ENCODE results near the gene FAXDC2. TPM values are rescaled to one million over a fixed set of nuclear protein-coding genes. Genes with fewer than 3 reads are reported as not detected.

Gene FAXDC2
- total RNA-seq, 2 donors from 2014 or later, result 8.0 to 10.9 TPM

DNA sequence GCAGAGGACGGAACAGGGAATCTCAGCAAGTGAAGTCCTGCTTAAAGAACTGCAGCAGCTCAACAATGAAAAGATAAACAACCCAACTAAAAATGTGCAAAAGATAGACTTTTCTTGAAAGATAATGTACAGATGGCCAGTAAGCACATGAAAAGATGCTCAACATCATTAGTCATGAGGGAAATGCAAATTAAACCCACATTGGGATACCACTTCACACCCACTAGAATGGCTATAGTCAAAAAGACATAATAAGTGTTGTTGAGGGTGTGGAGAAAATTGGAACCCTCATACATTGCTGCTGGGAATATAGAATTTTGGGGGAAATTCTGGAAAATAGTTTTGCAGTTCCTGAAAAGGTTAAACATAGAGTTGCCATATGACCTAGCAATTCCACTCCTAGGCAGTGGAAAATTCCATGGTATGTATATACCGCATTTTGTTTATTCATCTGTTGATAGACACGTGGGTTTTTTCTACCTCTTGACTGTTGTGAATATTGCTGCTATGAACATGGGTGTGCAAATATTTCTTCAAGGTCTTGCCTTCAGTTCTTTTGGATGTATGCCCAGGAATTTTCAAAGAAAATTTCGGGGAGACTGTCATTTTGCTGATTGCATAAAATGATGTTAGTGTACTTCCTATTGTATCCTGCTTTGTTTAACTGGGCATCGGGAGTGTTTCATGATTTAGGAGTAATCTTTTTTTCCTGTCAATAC, 15.2 kb upstream of the FAXDC2 start:
- Histone ChIP-seq H3K9me3 (no peaks in the 10 kb centered on the region), H3K27me3 (no peaks in the 10 kb centered on the region), H3K36me3 (replicated peaks in 1 of 2; ENCODE audit: insufficient read depth in 1 of 2, low read depth in 2 of 2) (peaks cover 0 to 2% of the 10 kb centered on the region in 2 donors), H3K4me3 (no peak overlapping the region), H3K27ac (peak overlapping the region in 1 of 4 donors; percentile 14), H3K4me1 (peaks cover 25% of the 10 kb centered on the region)
- ATAC-seq, result no peak
- intact Hi-C loops (cut with DNase I), result no loop called here
- TF ChIP-seq, protein P1, sequence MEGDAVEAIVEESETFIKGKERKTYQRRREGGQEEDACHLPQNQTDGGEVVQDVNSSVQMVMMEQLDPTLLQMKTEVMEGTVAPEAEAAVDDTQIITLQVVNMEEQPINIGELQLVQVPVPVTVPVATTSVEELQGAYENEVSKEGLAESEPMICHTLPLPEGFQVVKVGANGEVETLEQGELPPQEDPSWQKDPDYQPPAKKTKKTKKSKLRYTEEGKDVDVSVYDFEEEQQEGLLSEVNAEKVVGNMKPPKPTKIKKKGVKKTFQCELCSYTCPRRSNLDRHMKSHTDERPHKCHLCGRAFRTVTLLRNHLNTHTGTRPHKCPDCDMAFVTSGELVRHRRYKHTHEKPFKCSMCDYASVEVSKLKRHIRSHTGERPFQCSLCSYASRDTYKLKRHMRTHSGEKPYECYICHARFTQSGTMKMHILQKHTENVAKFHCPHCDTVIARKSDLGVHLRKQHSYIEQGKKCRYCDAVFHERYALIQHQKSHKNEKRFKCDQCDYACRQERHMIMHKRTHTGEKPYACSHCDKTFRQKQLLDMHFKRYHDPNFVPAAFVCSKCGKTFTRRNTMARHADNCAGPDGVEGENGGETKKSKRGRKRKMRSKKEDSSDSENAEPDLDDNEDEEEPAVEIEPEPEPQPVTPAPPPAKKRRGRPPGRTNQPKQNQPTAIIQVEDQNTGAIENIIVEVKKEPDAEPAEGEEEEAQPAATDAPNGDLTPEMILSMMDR (IDR thresholded peaks at IDR 0.05), result no peak
- no peak for TF ChIP-seq POLR2A (IDR thresholded peaks at IDR 0.05)
- 32 to 34% methylated on average over 5 of the region's 5 CpGs for WGBS, 2 donors
- no peak for DNase-seq

DNA sequence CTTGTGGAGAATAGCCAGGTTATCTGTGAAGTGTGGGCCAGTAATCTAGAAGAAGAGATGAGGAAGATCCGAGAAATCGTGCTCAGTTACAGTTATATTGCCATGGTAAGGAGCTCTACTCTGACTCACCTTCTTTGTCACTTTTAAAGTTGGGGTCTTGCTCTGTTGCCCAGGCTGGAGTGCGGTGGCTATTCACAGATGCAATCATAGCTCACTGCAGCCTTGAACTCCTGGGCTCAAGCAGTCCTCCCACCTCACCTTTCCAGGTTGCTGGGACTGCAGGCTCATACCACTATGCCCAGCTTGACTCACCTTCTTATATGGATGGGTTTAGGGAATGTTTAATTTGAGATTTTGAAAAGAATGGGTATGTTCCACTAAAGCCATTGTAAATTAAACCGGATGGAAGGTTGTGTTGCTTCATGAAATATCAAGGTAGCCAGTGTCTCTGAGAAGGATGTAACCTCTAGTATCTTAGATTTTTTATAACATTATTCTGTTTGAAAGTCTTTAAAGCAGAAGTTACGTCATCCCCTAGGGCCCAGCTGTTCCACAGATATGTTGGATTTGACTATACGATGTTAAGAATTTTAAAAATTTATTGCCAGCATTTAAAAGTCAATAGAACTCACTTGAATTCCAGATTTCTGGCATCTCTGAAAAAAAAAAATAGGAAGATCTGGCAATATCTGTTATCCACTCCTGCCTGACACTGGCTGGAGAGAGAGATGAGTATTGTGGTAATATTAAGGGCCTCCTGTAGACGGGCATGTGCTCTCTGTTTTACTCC, 13.1 kb upstream of the FAXDC2 start:
- Histone ChIP-seq H3K4me3 (no peak overlapping the region), H3K9me3 (no peaks in the 10 kb centered on the region), H3K36me3 (replicated peaks in 1 of 2; ENCODE audit: insufficient read depth in 1 of 2, low read depth in 2 of 2) (no peaks in the 10 kb centered on the region), H3K4me1 (peaks cover 37% of the 10 kb centered on the region), H3K27ac (no peak overlapping the region), H3K27me3 (no peaks in the 10 kb centered on the region)
- no peak for ATAC-seq
- no peak for TF ChIP-seq POLR2A (IDR thresholded peaks at IDR 0.05)
- TF ChIP-seq, protein P1 (IDR thresholded peaks at IDR 0.05), result no peak
- 86 to 92% methylated on average over 7 of the region's 7 CpGs for WGBS, 2 donors
- intact Hi-C loops (cut with DNase I), result no loop called here
- no peak for DNase-seq

DNA sequence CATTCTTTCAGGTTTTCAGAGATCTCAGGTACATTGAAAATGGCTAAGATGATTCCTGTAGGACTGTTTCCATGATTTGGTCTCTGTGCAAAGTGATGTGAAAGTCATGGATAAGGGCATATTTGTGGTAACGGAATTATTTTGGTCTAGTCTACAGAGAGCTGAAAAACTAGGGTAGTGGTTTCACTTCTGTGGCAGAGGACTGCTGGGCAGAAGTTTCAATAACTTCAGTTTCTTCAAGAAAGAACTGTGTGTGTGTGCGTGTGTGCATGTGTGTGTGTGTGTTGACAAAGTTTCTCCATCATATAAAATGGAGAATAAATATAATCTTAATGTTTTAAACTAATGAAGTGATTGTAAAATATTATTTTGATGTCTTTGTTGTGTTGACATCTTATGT, 12.4 kb upstream of the FAXDC2 start:
- ATAC-seq, result no peak
- intact Hi-C loops (cut with DNase I), result no loop called here
- H3K27ac ChIP-seq, result no peak overlapping the region

DNA sequence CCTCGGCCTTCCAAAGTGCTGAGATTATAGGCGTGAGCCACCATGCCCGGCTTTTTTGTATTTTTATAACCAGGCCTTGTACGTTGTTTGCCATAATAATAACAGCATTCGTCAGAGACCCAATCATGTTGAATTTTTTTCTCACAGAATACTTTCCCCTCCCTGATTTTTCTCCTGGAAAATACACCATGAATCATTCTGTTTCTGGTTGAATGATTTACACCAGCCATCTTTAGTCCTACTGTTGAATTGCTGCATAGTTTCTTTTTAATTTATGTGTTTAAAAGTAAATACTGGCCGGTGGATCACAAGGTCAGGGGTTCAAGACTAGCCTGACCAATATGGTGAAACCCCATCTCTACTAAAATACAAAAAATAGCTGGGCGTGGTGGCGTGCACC, 11.5 kb upstream of the FAXDC2 start:
- Histone ChIP-seq H3K9me3 (no peaks in the 10 kb centered on the region), H3K27me3 (no peaks in the 10 kb centered on the region), H3K27ac (no peak overlapping the region), H3K36me3 (replicated peaks in 1 of 2; ENCODE audit: insufficient read depth in 1 of 2, low read depth in 2 of 2) (no peaks in the 10 kb centered on the region), H3K4me3 (no peak overlapping the region), H3K4me1 (peaks cover 41% of the 10 kb centered on the region)
- ATAC-seq (no peak), DNase-seq (no peak)
- 62 to 67% methylated on average over 8 of the region's 8 CpGs for WGBS, 2 donors
- intact Hi-C loops (cut with DNase I), result no loop called here
- TF ChIP-seq, protein P1 (IDR thresholded peaks at IDR 0.05), result no peak
- TF ChIP-seq POLR2A (IDR thresholded peaks at IDR 0.05), result no peak

More for the DNA sequence above, 12.4 kb upstream of the FAXDC2 start:
- peaks cover 37% of the 10 kb centered on the region for H3K4me1 ChIP-seq
- WGBS, 2 donors, result 79 to 86% methylated on average over 2 of the region's 2 CpGs
- no peaks in the 10 kb centered on the region for H3K36me3 ChIP-seq (replicated peaks in 1 of 2; ENCODE audit: insufficient read depth in 1 of 2, low read depth in 2 of 2)
- no peaks in the 10 kb centered on the region for H3K9me3 ChIP-seq
- no peak for DNase-seq
- H3K27me3 ChIP-seq, result no peaks in the 10 kb centered on the region
- no peak overlapping the region for H3K4me3 ChIP-seq
- TF ChIP-seq POLR2A (IDR thresholded peaks at IDR 0.05), result no peak
- TF ChIP-seq, protein P1 (IDR thresholded peaks at IDR 0.05), result no peak

All from body of pancreas (tissue), 4 donors.